WTC11 (cell line): ENCODE measurements around the gene KLHL29. TPM values are rescaled to one million over a fixed set of nuclear protein-coding genes. Genes with fewer than 3 reads are reported as not detected.
A peak's percentile ranks its signal among the peaks of the same experiment; 100 is the strongest.

ENCODE experiments used
- ATAC-seq: fragments of 200-7000 bp; cut with Tn5 transposase; 2 replicates; pipeline ENCODE4 v1.10.0; 2021; ENCODE audit warnings: mild to moderate bottlenecking, moderate library complexity
- CTCF ChIA-PET: fragments of 300-600 bp; sonication (Branson Sonifier 250); formaldehyde crosslinking; loops from one replicate; lab custom pipeline; 2021; ENCODE audit warnings: antibody characterized with exemption; lab: Charles Lee
- POLR2A ChIA-PET: fragments of 350-600 bp; sonication (Branson Sonifier 250); formaldehyde crosslinking; loops from one replicate; lab custom pipeline; 2021; ENCODE audit warnings: antibody characterized with exemption; lab: Charles Lee
- DNase-seq: peaks from one replicate; pipeline ENCODE4 v3.0.0; 2021; ENCODE audit warnings: low spot score
- H3K27ac Mint-ChIP-seq: 2 replicates; pipeline ENCODE4 v1.8.0; 2021; ENCODE audit warnings: mixed read lengths
- H3K27me3 Mint-ChIP-seq: 2 replicates; pipeline ENCODE4 v1.8.0; 2021; ENCODE audit warnings: low read depth, mild to moderate bottlenecking, moderate library complexity, mixed read lengths
- H3K36me3 Mint-ChIP-seq: 2 replicates; pipeline ENCODE4 v1.8.0; 2021; ENCODE audit warnings: mixed read lengths
- H3K4me1 Mint-ChIP-seq: 2 replicates; pipeline ENCODE4 v1.8.0; 2022; ENCODE audit warnings: mixed read lengths
- H3K4me3 Mint-ChIP-seq: 2 replicates; pipeline ENCODE4 v1.8.0; 2021; ENCODE audit warnings: mild to moderate bottlenecking, moderate library complexity, mixed read lengths
- H3K9me3 Mint-ChIP-seq: 2 replicates; pipeline ENCODE4 v1.8.0; 2021; ENCODE audit warnings: mixed read lengths
- ELF4 ChIP-seq: sonication (generic); formaldehyde crosslinking; IDR thresholded peaks from 2 replicates; pipeline ENCODE4 v1.8.1; 2022; ENCODE audit warnings: low read depth, mild to moderate bottlenecking, moderate library complexity, missing genetic modification reagents
- ERG ChIP-seq: fragments of 250-450 bp; sonication (Bioruptor Pico); IDR thresholded peaks from 2 replicates; pipeline ENCODE4 v1.8.0; 2021; ENCODE audit warnings: mild to moderate bottlenecking
- FOXK1 ChIP-seq: sonication (generic); formaldehyde crosslinking; IDR thresholded peaks from 2 replicates; pipeline ENCODE4 v1.8.0; 2022; ENCODE audit warnings: mild to moderate bottlenecking, moderate library complexity, missing genetic modification reagents
- IRF1 ChIP-seq: sonication (generic); formaldehyde crosslinking; IDR thresholded peaks from 2 replicates; pipeline ENCODE4 v1.8.0; 2023; ENCODE audit warnings: missing genetic modification reagents
- JAZF1 ChIP-seq: fragments of 250-450 bp; sonication (Bioruptor Pico); IDR thresholded peaks from 2 replicates; pipeline ENCODE4 v1.9.0; 2021; ENCODE audit warnings: moderate library complexity, mild to moderate bottlenecking, inconsistent platforms
- MYBL2 ChIP-seq: sonication (generic); formaldehyde crosslinking; IDR thresholded peaks from 2 replicates; pipeline ENCODE4 v1.8.1; 2023; ENCODE audit warnings: mild to moderate bottlenecking, moderate library complexity, missing genetic modification reagents
- NFYB ChIP-seq: sonication (generic); formaldehyde crosslinking; conservative IDR thresholded peaks from 2 replicates; pipeline ENCODE4 v1.8.0; 2022; ENCODE audit warnings: low read depth, missing genetic modification reagents
- OVOL2 ChIP-seq: fragments of 250-450 bp; sonication (Bioruptor Pico); IDR thresholded peaks from 2 replicates; pipeline ENCODE4 v1.9.0; 2021; ENCODE audit warnings: mild to moderate bottlenecking, borderline replicate concordance
- SMAD4 ChIP-seq: sonication (generic); formaldehyde crosslinking; IDR thresholded peaks from 2 replicates; pipeline ENCODE4 v1.8.0; 2022; ENCODE audit warnings: mild to moderate bottlenecking, missing genetic modification reagents
- TEAD4 ChIP-seq: sonication (generic); formaldehyde crosslinking; IDR thresholded peaks from 2 replicates; pipeline ENCODE4 v1.8.0; 2022; ENCODE audit warnings: mild to moderate bottlenecking, missing genetic modification reagents
- ZBTB43 ChIP-seq: sonication (generic); formaldehyde crosslinking; IDR thresholded peaks from 2 replicates; pipeline ENCODE4 v1.8.1; 2023; ENCODE audit warnings: mild to moderate bottlenecking, missing genetic modification reagents
- ZMAT4 ChIP-seq: fragments of 250-450 bp; sonication (Bioruptor Pico); IDR thresholded peaks from 2 replicates; pipeline ENCODE4 v1.9.0; 2021; ENCODE audit warnings: mild to moderate bottlenecking
- ZNF396 ChIP-seq: fragments of 250-450 bp; sonication (Bioruptor Pico); IDR thresholded peaks from 2 replicates; pipeline ENCODE4 v1.8.0; 2021; ENCODE audit warnings: mild to moderate bottlenecking, moderate library complexity, borderline replicate concordance
- ZNF416 ChIP-seq: fragments of 250-450 bp; sonication (Bioruptor Pico); IDR thresholded peaks from 2 replicates; pipeline ENCODE4 v1.9.0; 2021; ENCODE audit warnings: mild to moderate bottlenecking, inconsistent platforms
- total RNA-seq: library from RNA; stranded (reverse); gene quantifications from 3 replicates; pipeline ENCODE4 v1.2.3, GENCODE V29; 2021
- TF ChIP-seq, protein P1 (sequence below): fragments of 200-600 bp; IDR thresholded peaks from 2 replicates; pipeline ENCODE4 v1.8.0; 2022; ENCODE audit warnings: antibody characterized with exemption
- TF ChIP-seq, protein P2 (sequence below): sonication (generic); formaldehyde crosslinking; IDR thresholded peaks from 2 replicates; pipeline ENCODE4 v1.8.1; 2022; ENCODE audit warnings: mild to moderate bottlenecking, missing genetic modification reagents, moderate library complexity, borderline replicate concordance
- TF ChIP-seq, protein P3 (sequence below): fragments of 250-450 bp; sonication (Bioruptor Pico); IDR thresholded peaks from 2 replicates; pipeline ENCODE4 v1.9.0; 2021; ENCODE audit warnings: mild to moderate bottlenecking, borderline replicate concordance
- TF ChIP-seq, protein P4 (sequence below): sonication (generic); formaldehyde crosslinking; IDR thresholded peaks from 2 replicates; pipeline ENCODE4 v1.8.0; 2023; ENCODE audit warnings: missing genetic modification reagents, mild to moderate bottlenecking, borderline replicate concordance

The KLHL29 gene
- total RNA-seq, 1 experiment from 2014 or later = 7.1 TPM

DNA sequence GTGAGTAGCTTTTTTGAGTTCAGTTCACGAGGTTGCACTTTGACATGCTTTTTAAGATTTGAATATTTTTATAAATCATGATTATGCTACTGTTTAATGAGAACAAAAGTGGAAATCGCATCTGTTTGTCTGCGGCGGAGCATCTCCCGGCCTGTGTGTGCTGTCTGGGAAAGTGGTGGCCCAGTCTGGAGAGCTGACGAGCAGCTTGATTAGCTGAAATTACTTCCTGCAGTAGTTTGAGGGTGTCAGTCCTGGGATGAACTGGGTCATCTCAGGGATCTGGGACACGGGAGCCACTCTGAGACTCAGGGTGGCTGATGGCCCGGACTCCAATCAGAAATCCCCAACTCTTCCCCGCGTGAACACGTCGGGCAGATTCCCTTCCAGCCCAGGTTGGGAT, 115.9 kb downstream of the KLHL29 start (continued):
- TF ChIP-seq ZNF416 (no peak), ZNF396 (no peak), ZBTB43 (CRISPR knock-in tag) (no peak), SMAD4 (CRISPR knock-in tag) (no peak), TEAD4 (no peak)
- TF ChIP-seq, protein P1, sequence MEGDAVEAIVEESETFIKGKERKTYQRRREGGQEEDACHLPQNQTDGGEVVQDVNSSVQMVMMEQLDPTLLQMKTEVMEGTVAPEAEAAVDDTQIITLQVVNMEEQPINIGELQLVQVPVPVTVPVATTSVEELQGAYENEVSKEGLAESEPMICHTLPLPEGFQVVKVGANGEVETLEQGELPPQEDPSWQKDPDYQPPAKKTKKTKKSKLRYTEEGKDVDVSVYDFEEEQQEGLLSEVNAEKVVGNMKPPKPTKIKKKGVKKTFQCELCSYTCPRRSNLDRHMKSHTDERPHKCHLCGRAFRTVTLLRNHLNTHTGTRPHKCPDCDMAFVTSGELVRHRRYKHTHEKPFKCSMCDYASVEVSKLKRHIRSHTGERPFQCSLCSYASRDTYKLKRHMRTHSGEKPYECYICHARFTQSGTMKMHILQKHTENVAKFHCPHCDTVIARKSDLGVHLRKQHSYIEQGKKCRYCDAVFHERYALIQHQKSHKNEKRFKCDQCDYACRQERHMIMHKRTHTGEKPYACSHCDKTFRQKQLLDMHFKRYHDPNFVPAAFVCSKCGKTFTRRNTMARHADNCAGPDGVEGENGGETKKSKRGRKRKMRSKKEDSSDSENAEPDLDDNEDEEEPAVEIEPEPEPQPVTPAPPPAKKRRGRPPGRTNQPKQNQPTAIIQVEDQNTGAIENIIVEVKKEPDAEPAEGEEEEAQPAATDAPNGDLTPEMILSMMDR = no peak
- TF ChIP-seq, protein P2, sequence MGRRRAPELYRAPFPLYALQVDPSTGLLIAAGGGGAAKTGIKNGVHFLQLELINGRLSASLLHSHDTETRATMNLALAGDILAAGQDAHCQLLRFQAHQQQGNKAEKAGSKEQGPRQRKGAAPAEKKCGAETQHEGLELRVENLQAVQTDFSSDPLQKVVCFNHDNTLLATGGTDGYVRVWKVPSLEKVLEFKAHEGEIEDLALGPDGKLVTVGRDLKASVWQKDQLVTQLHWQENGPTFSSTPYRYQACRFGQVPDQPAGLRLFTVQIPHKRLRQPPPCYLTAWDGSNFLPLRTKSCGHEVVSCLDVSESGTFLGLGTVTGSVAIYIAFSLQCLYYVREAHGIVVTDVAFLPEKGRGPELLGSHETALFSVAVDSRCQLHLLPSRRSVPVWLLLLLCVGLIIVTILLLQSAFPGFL (CRISPR knock-in tag) = no peak

DNA sequence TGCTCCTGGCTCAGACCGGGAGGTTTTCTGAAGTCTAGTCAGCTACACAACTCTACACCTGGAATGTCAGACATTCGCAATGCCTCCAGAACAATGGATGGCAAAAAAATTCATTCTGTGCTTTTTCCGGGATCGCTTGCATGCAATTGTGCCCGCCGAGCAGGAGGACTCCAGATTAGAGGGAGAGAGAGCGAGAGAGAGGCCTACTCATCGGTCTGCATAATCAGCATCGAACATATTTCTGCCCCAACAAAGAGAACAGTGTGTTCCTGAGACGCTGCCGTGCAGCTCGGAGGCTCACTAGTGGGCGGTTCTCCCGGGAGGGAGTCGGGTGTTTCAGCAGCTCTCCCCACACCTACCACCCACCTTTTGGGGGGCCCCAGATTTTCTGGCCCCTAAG, 117.1 kb downstream of the KLHL29 start:
- no peak overlapping the region for H3K4me3 Mint-ChIP-seq
- ChIA-PET CTCF (no interaction called here), POLR2A (no interaction called here)
- H3K27me3 Mint-ChIP-seq = no peaks in the 10 kb centered on the region; the same call in 1 of the 2 replicates
- H3K27ac Mint-ChIP-seq = peak overlapping the region; percentile 85; the same call in 1 of the 2 replicates
- no peaks in the 10 kb centered on the region for H3K9me3 Mint-ChIP-seq
- DNase-seq = no peak
- TF ChIP-seq MYBL2 (CRISPR knock-in tag) = no peak
- no peak for TF ChIP-seq FOXK1 (CRISPR knock-in tag)
- TF ChIP-seq ZMAT4 (CRISPR knock-in tag) = no peak
- TF ChIP-seq, protein P3, sequence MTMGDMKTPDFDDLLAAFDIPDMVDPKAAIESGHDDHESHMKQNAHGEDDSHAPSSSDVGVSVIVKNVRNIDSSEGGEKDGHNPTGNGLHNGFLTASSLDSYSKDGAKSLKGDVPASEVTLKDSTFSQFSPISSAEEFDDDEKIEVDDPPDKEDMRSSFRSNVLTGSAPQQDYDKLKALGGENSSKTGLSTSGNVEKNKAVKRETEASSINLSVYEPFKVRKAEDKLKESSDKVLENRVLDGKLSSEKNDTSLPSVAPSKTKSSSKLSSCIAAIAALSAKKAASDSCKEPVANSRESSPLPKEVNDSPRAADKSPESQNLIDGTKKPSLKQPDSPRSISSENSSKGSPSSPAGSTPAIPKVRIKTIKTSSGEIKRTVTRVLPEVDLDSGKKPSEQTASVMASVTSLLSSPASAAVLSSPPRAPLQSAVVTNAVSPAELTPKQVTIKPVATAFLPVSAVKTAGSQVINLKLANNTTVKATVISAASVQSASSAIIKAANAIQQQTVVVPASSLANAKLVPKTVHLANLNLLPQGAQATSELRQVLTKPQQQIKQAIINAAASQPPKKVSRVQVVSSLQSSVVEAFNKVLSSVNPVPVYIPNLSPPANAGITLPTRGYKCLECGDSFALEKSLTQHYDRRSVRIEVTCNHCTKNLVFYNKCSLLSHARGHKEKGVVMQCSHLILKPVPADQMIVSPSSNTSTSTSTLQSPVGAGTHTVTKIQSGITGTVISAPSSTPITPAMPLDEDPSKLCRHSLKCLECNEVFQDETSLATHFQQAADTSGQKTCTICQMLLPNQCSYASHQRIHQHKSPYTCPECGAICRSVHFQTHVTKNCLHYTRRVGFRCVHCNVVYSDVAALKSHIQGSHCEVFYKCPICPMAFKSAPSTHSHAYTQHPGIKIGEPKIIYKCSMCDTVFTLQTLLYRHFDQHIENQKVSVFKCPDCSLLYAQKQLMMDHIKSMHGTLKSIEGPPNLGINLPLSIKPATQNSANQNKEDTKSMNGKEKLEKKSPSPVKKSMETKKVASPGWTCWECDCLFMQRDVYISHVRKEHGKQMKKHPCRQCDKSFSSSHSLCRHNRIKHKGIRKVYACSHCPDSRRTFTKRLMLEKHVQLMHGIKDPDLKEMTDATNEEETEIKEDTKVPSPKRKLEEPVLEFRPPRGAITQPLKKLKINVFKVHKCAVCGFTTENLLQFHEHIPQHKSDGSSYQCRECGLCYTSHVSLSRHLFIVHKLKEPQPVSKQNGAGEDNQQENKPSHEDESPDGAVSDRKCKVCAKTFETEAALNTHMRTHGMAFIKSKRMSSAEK (CRISPR knock-in tag) = no peak
- no peak for TF ChIP-seq IRF1 (CRISPR knock-in tag)
- TF ChIP-seq, protein P1 = no peak
- TF ChIP-seq NFYB = no peak
- no peak for TF ChIP-seq ELF4
- TF ChIP-seq OVOL2 (CRISPR knock-in tag) = no peak
- TF ChIP-seq, protein P4, sequence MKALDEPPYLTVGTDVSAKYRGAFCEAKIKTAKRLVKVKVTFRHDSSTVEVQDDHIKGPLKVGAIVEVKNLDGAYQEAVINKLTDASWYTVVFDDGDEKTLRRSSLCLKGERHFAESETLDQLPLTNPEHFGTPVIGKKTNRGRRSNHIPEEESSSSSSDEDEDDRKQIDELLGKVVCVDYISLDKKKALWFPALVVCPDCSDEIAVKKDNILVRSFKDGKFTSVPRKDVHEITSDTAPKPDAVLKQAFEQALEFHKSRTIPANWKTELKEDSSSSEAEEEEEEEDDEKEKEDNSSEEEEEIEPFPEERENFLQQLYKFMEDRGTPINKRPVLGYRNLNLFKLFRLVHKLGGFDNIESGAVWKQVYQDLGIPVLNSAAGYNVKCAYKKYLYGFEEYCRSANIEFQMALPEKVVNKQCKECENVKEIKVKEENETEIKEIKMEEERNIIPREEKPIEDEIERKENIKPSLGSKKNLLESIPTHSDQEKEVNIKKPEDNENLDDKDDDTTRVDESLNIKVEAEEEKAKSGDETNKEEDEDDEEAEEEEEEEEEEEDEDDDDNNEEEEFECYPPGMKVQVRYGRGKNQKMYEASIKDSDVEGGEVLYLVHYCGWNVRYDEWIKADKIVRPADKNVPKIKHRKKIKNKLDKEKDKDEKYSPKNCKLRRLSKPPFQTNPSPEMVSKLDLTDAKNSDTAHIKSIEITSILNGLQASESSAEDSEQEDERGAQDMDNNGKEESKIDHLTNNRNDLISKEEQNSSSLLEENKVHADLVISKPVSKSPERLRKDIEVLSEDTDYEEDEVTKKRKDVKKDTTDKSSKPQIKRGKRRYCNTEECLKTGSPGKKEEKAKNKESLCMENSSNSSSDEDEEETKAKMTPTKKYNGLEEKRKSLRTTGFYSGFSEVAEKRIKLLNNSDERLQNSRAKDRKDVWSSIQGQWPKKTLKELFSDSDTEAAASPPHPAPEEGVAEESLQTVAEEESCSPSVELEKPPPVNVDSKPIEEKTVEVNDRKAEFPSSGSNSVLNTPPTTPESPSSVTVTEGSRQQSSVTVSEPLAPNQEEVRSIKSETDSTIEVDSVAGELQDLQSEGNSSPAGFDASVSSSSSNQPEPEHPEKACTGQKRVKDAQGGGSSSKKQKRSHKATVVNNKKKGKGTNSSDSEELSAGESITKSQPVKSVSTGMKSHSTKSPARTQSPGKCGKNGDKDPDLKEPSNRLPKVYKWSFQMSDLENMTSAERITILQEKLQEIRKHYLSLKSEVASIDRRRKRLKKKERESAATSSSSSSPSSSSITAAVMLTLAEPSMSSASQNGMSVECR = no peak
- TF ChIP-seq JAZF1 (CRISPR knock-in tag) = no peak
- TF ChIP-seq ERG = no peak
- ATAC-seq = no peak
- peaks cover 32% of the 10 kb centered on the region for H3K4me1 Mint-ChIP-seq
- H3K36me3 Mint-ChIP-seq = no peaks in the 10 kb centered on the region
